Measurements from ENCODE around the gene SEC24C.

- TF ChIP-seq CTCF (IDR thresholded peaks at IDR 0.05) (no peak), POLR2A (IDR thresholded peaks at IDR 0.05) (no peak)
Observed at GRCh38 chr10:73814896-73815718, 70.9 kb downstream of the SEC24C start.

All from right lobe of liver (tissue), 4 donors.